GM12874 (cell line): ENCODE data around the gene PCBP2.

Source experiments
- TF ChIP-seq, protein P1 (sequence below): IDR thresholded peaks from 2 replicates; pipeline ENCODE4 v1.5.1; 2011; ENCODE audit warnings: low read depth, mild to moderate bottlenecking, control low read depth, low read length, moderate library complexity; ENCODE audit not compliant: insufficient read depth

The PCBP2 gene

DNA sequence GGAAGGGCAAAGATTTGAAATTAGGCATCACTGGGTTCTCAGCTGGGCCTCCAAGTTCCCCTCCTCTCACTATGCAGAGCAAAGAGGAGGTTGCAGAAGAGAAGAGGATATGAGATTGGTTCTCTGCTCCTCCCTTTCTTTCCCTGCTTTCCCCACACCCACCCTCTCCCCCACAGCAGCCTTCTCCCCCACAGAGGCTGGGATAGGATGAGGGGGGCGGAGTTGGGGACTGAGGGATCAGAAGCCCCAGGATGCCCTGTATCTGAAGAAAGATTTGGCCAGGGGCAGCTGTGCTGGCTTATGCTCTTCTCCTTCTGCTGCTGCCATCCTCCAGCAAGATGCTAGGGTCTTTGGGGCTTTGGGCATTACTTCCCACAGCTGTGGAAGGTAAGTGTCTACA, 28.3 kb upstream of the PCBP2 start, which contains the start of gene AMHR2:
AMHR2 (plus strand) TSS at position 259 of the 400 bp plus-strand sequence; CDS start at position 339, 80 bp downstream.
- TF ChIP-seq, protein P1, sequence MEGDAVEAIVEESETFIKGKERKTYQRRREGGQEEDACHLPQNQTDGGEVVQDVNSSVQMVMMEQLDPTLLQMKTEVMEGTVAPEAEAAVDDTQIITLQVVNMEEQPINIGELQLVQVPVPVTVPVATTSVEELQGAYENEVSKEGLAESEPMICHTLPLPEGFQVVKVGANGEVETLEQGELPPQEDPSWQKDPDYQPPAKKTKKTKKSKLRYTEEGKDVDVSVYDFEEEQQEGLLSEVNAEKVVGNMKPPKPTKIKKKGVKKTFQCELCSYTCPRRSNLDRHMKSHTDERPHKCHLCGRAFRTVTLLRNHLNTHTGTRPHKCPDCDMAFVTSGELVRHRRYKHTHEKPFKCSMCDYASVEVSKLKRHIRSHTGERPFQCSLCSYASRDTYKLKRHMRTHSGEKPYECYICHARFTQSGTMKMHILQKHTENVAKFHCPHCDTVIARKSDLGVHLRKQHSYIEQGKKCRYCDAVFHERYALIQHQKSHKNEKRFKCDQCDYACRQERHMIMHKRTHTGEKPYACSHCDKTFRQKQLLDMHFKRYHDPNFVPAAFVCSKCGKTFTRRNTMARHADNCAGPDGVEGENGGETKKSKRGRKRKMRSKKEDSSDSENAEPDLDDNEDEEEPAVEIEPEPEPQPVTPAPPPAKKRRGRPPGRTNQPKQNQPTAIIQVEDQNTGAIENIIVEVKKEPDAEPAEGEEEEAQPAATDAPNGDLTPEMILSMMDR: no peak

DNA sequence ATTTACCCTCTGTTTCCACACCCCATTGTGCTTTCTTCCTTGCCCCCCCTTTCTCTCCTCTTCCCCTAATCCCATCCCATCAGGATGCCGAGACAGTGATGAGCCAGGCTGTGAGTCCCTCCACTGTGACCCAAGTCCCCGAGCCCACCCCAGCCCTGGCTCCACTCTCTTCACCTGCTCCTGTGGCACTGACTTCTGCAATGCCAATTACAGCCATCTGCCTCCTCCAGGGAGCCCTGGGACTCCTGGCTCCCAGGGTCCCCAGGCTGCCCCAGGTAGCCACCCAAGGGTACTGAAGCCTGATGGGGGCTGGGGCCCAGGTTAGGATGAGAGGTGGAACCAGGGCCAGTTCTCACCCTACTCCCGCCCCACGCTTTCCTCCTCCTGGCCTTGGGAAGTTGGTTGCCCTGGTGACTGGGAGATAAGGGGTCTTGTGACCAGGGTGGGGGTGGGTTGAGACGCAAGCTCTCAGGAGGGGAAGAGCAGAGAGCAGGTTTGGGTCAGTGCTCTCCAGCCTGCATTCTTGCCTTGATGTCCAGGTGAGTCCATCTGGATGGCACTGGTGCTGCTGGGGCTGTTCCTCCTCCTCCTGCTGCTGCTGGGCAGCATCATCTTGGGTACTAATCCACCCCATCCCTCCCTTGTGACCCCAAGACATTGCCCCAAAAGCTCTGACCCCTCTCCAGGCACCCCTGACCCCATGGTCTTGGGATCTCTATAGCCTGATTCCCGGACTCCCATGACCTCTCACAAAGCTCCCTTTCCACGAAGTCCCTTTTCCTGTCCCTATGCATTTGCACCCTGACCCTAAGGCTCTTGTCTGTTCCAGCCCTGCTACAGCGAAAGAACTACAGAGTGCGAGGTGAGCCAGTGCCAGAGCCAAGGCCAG, 27.0 kb upstream of the PCBP2 start:
- TF ChIP-seq, protein P1: no peak

DNA sequence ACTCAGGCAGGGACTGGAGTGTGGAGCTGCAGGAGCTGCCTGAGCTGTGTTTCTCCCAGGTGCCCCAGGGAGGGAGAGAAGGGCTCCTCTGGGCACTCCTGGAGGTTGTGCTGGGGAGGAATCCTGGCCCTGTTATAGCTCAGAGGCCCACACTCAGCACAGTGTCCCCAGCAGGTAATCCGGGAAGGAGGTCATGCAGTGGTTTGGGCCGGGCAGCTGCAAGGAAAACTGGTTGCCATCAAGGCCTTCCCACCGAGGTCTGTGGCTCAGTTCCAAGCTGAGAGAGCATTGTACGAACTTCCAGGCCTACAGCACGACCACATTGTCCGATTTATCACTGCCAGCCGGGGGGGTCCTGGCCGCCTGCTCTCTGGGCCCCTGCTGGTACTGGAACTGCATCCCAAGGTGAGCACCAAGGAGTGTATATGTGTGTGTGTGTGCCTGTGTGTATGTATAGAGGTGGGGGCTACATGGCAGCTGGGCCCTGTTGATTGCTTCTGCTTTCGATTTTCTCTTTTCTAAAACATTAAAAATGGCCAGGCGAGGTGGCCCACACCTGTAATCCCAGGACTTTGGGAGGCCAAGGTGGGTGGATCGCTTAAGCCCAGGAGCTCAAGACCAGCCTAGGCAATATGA, 26.3 kb upstream of the PCBP2 start:
- TF ChIP-seq, protein P1: no peak

DNA sequence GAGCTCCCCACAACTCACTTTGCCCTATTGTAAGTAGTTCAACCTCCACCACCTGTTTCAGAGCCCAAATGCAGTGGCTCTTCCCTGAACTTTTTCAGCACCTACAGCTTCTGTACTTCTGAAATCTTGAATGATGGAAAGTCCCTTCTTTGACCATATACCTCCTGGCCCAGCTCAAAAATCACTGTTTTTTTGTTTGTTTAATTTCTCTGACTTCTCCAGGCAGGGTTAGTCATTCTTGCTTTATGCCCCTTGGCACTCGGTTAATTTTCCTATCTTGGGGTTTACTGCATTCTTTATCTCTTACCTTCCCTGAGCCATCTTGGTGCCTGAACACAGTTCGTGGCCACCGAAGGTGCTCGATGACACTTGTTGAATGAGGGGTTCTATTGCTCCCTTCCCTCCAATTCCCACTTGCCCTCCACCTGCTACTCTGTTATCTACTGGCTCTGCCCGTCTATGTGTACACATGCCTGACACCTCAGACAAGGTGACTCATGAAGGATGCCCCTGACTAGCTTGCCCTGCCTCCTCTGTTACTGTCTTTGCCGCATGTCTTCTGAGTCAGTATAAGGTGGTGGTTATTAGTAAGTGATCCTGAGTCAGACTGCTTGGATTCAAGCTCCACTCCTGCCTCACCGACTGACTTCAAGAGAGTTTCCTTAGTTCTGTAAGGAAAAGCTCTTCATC, 23.9 kb upstream of the PCBP2 start:
- TF ChIP-seq, protein P1: no peak

DNA sequence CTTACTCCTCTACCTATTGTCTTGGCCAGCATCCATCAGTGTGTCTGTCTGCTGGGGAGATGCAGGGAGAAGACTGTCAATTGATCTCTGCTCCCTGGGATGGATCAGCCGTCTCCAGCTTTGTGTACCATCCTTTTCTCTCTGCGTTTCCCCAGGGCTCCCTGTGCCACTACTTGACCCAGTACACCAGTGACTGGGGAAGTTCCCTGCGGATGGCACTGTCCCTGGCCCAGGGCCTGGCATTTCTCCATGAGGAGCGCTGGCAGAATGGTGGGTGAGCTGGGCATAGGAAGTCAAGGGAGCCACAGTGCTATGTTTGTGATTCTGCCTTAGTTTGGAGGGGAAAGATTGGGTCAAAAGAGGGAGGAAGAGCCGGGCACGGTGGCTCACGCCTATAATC, 23.2 kb upstream of the PCBP2 start:
- TF ChIP-seq, protein P1: no peak

DNA sequence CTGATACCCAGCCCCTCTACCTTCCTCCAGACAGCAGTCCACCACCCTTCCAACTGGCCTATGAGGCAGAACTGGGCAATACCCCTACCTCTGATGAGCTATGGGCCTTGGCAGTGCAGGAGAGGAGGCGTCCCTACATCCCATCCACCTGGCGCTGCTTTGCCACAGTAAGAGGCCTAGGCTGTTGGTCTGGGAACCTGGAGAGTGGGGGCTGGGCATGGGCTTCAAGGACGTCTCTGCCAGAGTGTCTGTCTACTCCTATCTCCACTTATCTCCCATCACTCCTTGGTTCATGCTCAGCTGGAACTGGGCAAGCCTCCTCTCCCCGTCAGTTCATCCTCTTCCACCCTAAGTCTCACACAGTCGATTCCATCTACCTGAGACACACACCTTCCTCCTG, 21.8 kb upstream of the PCBP2 start:
- TF ChIP-seq, protein P1: no peak

DNA sequence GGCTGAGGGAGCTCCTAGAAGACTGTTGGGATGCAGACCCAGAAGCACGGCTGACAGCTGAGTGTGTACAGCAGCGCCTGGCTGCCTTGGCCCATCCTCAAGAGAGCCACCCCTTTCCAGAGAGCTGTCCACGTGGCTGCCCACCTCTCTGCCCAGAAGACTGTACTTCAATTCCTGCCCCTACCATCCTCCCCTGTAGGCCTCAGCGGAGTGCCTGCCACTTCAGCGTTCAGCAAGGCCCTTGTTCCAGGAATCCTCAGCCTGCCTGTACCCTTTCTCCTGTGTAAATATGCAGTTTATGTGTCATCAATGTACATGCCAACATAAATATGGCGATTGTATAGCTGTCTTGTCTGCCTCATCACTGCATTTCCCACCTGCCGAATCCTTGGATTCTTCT, 20.7 kb upstream of the PCBP2 start:
- TF ChIP-seq, protein P1: no peak
